NB4 (cell line): ENCODE data around the gene BOK.
A peak's percentile ranks its signal among the peaks of the same experiment; 100 is the strongest.

Experiments
- DNase-seq: peaks from one replicate; pipeline ENCODE4 v3.0.0; 2010; ENCODE audit warnings: low read depth
- H3K4me3 ChIP-seq: one replicate; pipeline ENCODE4 v1.5.1; 2011; ENCODE audit warnings: mild to moderate bottlenecking, low read depth, low read length, moderate library complexity
- CTCF ChIP-seq: IDR thresholded peaks from one replicate; pipeline ENCODE4 v1.5.1; 2012; ENCODE audit warnings: low read depth, low read length
- MAX ChIP-seq: IDR thresholded peaks from 2 replicates; pipeline ENCODE4 v1.6.1; 2011; ENCODE audit warnings: low read depth, low read length
- MYC ChIP-seq: IDR thresholded peaks from 2 replicates; pipeline ENCODE4 v1.6.1; 2011; ENCODE audit warnings: low read depth, low read length
- POLR2A ChIP-seq: IDR thresholded peaks from 2 replicates; pipeline ENCODE4 v1.6.1; 2011; ENCODE audit warnings: mild to moderate bottlenecking; ENCODE audit not compliant: insufficient read length; ENCODE audit errors: extremely low read depth

Gene BOK

GRCh38 chr2:241548451-241548835 is 10.1 kb upstream of the BOK start:
- DNase-seq: no peak
- TF ChIP-seq MYC: no peak
- H3K4me3 ChIP-seq: no peak overlapping the region

DNA sequence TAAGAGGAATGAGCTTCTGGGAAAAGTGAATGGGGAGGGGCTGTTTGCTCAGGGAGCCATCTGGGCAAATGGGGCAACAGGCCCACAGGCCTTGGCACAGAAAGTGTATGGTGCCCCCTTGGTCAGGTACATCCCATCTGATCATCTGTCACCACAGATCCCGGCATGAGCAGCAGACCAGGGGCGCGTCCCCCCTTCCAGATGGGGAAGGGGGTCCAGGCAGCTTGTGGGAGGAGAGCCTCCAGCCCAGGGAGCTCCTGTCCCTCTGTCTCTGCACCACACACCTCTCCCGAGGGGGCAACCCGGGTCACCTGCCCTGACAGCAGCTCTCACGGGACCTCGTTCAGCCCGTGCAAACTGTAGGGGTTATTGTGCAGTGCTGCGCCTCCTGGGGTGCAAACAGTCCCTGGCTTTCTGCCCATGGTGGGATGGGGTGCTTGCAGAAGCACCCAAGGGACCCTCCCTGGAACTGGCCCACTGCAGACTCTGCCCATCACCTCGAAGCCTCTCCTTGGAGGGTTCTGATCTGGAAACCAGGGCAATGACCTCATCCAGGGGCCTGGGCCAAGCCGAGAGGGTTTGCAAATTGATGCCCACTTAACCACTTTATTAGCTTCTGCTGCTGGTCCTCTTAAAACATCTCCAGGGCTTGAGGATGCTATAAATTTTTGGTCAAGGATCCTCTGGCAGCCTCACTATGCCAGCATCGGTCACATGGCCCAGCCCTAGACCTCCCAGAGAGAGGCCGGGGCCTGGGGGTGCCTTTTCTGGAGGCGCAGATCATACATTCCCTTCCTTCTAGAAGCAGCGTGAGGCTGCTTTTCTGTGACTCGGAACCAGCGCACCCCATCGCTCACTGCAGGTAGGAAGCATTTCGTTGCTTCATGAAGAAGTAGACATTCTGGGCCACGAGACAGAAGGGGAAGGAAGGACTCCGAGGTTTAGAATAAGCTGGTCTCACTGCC is 7.6 kb upstream of the BOK start:
- H3K4me3 ChIP-seq: no peak overlapping the region
- no peak for DNase-seq
- TF ChIP-seq MAX: no peak

DNA sequence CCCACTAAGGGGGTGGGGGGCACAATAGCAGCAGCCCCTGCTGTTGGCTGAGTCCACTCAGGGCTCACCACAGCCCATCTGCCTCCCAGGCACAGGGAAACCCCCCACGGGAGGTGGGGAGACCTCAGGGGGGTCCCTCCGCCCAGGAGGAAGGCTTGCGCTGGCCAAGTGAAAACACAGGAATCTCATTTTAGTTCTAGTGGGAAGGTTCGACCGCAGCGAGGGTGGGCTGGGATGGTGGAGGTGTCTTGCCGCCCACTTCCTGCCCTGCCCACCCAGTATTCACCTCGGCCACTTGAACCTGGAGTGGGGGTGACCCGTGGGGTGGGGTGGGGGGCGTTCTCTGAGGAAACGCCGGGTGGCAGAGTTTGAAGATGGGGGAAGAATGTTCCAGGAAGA is 6.9 kb upstream of the BOK start:
- no peak overlapping the region for H3K4me3 ChIP-seq
- DNase-seq: no peak
- TF ChIP-seq POLR2A (no peak), MAX (no peak), CTCF (no peak), MYC (no peak)

DNA sequence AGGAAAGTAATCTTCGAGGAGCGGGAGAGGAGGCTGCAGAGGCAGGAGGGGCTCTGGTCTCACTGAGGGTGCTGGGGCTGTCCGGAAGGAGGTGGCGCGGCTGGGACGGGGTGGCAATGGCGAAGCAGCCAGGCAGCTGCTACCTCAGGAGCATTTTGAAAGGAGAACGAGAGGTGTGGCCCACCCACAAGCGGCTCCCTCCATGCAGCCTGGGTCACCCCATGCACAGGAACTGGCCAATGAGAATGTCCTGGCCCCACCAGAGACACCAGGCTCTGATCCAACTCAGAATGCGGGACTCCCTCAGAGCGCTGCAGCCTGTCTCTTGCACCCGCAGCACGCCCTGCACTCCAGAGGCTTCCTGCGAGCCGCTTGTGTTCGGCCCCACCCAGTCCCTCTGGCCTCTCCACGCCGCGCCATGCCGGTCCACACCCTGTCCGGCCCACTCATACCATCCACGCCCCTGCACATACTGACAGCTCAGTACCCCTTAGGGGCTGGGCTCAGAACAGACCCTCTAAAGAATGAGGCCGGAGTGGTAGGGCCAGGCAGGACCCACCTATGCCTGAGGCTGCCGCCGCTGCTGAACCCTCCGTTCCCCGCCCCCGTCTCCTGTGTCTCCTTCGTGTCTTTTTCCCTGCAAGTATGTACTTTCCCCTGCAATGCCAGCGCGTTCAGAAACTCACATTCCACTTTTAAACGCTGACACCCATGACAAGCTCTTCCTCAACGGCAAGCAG is 6.4 kb upstream of the BOK start:
- TF ChIP-seq MYC (no peak), MAX (no peak), POLR2A (no peak), CTCF (no peak)
- no peak overlapping the region for H3K4me3 ChIP-seq
- DNase-seq: no peak

GRCh38 chr2:241553512-241553830 is 5.1 kb upstream of the BOK start:
- H3K4me3 ChIP-seq: no peak overlapping the region
- TF ChIP-seq CTCF: no peak
- no peak for TF ChIP-seq POLR2A
- TF ChIP-seq MAX: no peak
- TF ChIP-seq MYC: no peak
- DNase-seq: no peak

- H3K4me3 ChIP-seq: no peak overlapping the region
- TF ChIP-seq MYC: no peak
- TF ChIP-seq POLR2A: no peak
- no peak for DNase-seq
Observed at GRCh38 chr2:241553981-241554380, 4.6 kb upstream of the BOK start.

GRCh38 chr2:241554610-241555322 is 3.8 kb upstream of the BOK start:
- H3K4me3 ChIP-seq: no peak overlapping the region
- no peak for TF ChIP-seq POLR2A
- TF ChIP-seq MAX: no peak
- TF ChIP-seq MYC: no peak
- no peak for TF ChIP-seq CTCF
- peak; percentile 32 for DNase-seq
